DOHH2 (cell line): ENCODE measurements around the gene ADAMTS13.

Experiments
- H3F3A ChIP-seq: fragments of 200-600 bp; sonication (generic), shearing (Covaris generic); 2 replicates; pipeline ENCODE4 v1.6.0; 2016; ENCODE audit warnings: antibody characterized with exemption, mild to moderate bottlenecking; ENCODE audit not compliant: control insufficient read depth, insufficient read depth
- H3K27ac ChIP-seq: fragments of 200-600 bp; sonication (generic); 2 replicates; pipeline ENCODE4 v1.5.1; 2014; ENCODE audit warnings: low read depth, mild to moderate bottlenecking, low read length, moderate library complexity
- H3K27me3 ChIP-seq: fragments of 200-600 bp; sonication (generic); 2 replicates; pipeline ENCODE4 v1.6.1; 2014; ENCODE audit warnings: mild to moderate bottlenecking, low read length, mixed read lengths; ENCODE audit not compliant: control insufficient read depth
- H3K36me3 ChIP-seq: fragments of 200-600 bp; sonication (generic); 2 replicates; pipeline ENCODE4 v1.6.1; 2014; ENCODE audit warnings: mild to moderate bottlenecking, low read length, moderate library complexity, mixed read lengths; ENCODE audit not compliant: control insufficient read depth
- H3K4me1 ChIP-seq: fragments of 200-600 bp; sonication (generic); 2 replicates; pipeline ENCODE4 v1.6.1; 2014; ENCODE audit warnings: mild to moderate bottlenecking, low read length, mixed read lengths; ENCODE audit not compliant: control insufficient read depth
- H3K4me2 ChIP-seq: fragments of 200-600 bp; sonication (generic); 2 replicates; pipeline ENCODE4 v1.6.0; 2014; ENCODE audit warnings: mild to moderate bottlenecking, low read length, moderate library complexity
- H3K4me3 ChIP-seq: fragments of 200-600 bp; sonication (generic); 2 replicates; pipeline ENCODE4 v1.5.1; 2014; ENCODE audit warnings: mild to moderate bottlenecking, low read length, mixed read lengths
- H3K79me2 ChIP-seq: fragments of 200-600 bp; sonication (generic); 2 replicates; pipeline ENCODE4 v1.6.1; 2014; ENCODE audit warnings: mild to moderate bottlenecking, low read length, mixed read lengths; ENCODE audit not compliant: control insufficient read depth
- H3K9me2 ChIP-seq: fragments of 200-600 bp; sonication (generic); replicated peaks from 2 replicates; pipeline ENCODE4 v1.6.1; 2014; ENCODE audit warnings: mild to moderate bottlenecking, low read length, mixed read lengths; ENCODE audit not compliant: control insufficient read depth
- H3K9me3 ChIP-seq: fragments of 200-600 bp; sonication (generic); 2 replicates; pipeline ENCODE4 v1.6.1; 2014; ENCODE audit warnings: antibody characterized with exemption, low read length, mixed read lengths; ENCODE audit not compliant: control insufficient read depth, insufficient read depth
- H4K20me1 ChIP-seq: fragments of 200-600 bp; sonication (generic); 2 replicates; pipeline ENCODE4 v1.6.0; 2014; ENCODE audit warnings: low read depth, mild to moderate bottlenecking, antibody characterized with exemption, low read length, moderate library complexity; ENCODE audit not compliant: control insufficient read depth, insufficient read depth
- CTCF ChIP-seq: fragments of 200-600 bp; sonication (generic); IDR thresholded peaks from one replicate; pipeline ENCODE4 v1.5.1; 2014; ENCODE audit warnings: antibody characterized with exemption, mild to moderate bottlenecking, low read depth, low read length; ENCODE audit not compliant: poor library complexity, severe bottlenecking
- EZH2phosphoT487 ChIP-seq: fragments of 200-600 bp; sonication (generic); IDR thresholded peaks from 2 replicates; pipeline ENCODE4 v1.6.1; 2017; ENCODE audit warnings: borderline replicate concordance, mild to moderate bottlenecking, antibody characterized with exemption, low read length, moderate library complexity, mixed read lengths

Gene ADAMTS13

GRCh38 chr9:133425049-133425632, 3.0 kb downstream of the ADAMTS13 start:
- Histone ChIP-seq H3K9me3 (no peaks in the 10 kb centered on the region), H3K9me2 (no peaks in the 10 kb centered on the region), H3K4me3 (no peak overlapping the region), H3K79me2 (no peaks in the 10 kb centered on the region), H3K4me2 (no peak overlapping the region), H3K27me3 (peaks cover 25% of the 10 kb centered on the region), H3F3A (peaks cover 10% of the 10 kb centered on the region), H3K4me1 (peaks cover 17% of the 10 kb centered on the region), H3K36me3 (no peaks in the 10 kb centered on the region), H4K20me1 (no peaks in the 10 kb centered on the region), H3K27ac (no peak overlapping the region)
- no peak for TF ChIP-seq EZH2phosphoT487
- no peak for TF ChIP-seq CTCF

GRCh38 chr9:133426011-133426410, 3.8 kb downstream of the ADAMTS13 start:
- peaks cover 5% of the 10 kb centered on the region for H3F3A ChIP-seq
- no peak overlapping the region for H3K4me2 ChIP-seq
- no peak overlapping the region for H3K4me3 ChIP-seq
- H3K79me2 ChIP-seq: no peaks in the 10 kb centered on the region
- no peaks in the 10 kb centered on the region for H3K9me3 ChIP-seq
- H3K36me3 ChIP-seq: no peaks in the 10 kb centered on the region
- no peak overlapping the region for H3K27ac ChIP-seq
- H3K9me2 ChIP-seq: no peaks in the 10 kb centered on the region
- H3K27me3 ChIP-seq: peaks cover 25% of the 10 kb centered on the region
- no peaks in the 10 kb centered on the region for H4K20me1 ChIP-seq
- TF ChIP-seq CTCF: no peak
- TF ChIP-seq EZH2phosphoT487: no peak
- peaks cover 8% of the 10 kb centered on the region for H3K4me1 ChIP-seq

- no peaks in the 10 kb centered on the region for H3K79me2 ChIP-seq
- no peak overlapping the region for H3K4me3 ChIP-seq
- H3F3A ChIP-seq: no peaks in the 10 kb centered on the region
- TF ChIP-seq EZH2phosphoT487 (no peak), CTCF (no peak)
- H3K36me3 ChIP-seq: no peaks in the 10 kb centered on the region
- no peak overlapping the region for H3K4me2 ChIP-seq
- no peak overlapping the region for H3K27ac ChIP-seq
- peaks cover 25% of the 10 kb centered on the region for H3K27me3 ChIP-seq
- H3K9me3 ChIP-seq: no peaks in the 10 kb centered on the region
- H3K9me2 ChIP-seq: no peaks in the 10 kb centered on the region
- no peaks in the 10 kb centered on the region for H4K20me1 ChIP-seq
- no peaks in the 10 kb centered on the region for H3K4me1 ChIP-seq
These were observed 5.6 kb downstream of the ADAMTS13 start for GRCh38 chr9:133427658-133428348.
